HG03175 (cell line): ENCODE measurements around the gene SMARCAL1.
"Not testable (repeated sequence)": the region's sequence is repeated elsewhere in the genome, so short reads cannot be mapped to it uniquely, and the experiment has no call there.

Experiments
- ATAC-seq: cut with Tn5 transposase; IDR thresholded peaks from one replicate; pipeline ENCODE4 v1.9.1; 2021; ENCODE audit warnings: mild to moderate bottlenecking, moderate library complexity; ENCODE audit not compliant: unreplicated experiment

The SMARCAL1 gene

DNA sequence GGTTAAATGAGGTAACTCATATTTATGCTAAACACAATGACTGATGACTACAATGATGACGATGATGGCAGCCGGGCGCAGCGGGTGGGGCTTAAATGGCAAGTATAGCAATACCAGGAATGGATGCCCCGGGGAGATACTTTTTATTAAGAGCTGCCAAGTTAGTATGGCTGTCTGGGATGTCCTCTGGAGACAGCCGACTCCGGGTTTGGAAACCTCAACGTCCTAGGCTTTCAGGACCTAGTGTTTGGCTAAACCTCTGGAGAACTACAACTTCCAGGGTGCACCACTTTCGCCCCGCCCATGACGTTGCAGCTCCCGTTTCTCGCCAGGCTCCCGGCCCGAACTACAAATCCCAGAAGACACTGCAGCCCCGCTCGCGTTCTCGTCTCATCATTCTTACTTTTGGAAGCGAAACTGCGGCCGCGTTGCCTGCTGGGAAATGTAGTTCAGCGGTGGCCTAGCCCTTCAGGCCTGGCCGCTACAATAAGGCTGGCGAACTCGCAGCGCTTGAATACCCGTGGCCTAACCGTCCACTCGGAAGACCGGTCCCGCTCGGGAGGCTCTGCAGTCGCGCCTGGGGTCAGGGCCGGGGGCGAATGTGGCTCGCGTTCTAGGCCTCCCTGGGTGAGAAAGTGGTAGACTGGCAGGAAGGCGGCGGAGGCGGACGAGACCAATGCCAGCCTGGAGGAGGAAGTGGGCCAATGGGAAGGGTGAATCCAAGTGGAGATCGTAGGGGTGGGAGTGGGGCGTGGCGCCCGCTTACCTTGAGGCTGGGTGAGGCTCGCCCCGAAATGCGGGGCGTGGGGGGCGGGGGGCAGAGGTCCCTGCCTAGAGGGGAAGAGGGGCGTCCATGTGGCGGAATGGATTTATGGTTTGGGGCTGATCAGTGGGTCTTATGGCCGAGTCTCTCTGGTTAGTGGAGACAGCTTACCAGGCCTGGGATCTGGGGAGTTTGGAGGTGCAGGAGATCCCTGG lies at the start of gene SMARCAL1:
Gene SMARCAL1 (plus strand): TSS at position 463 of the 978 bp plus-strand sequence. CDS start 2,221 bp downstream, outside the sequence.
- ATAC-seq = peak; percentile 87

DNA sequence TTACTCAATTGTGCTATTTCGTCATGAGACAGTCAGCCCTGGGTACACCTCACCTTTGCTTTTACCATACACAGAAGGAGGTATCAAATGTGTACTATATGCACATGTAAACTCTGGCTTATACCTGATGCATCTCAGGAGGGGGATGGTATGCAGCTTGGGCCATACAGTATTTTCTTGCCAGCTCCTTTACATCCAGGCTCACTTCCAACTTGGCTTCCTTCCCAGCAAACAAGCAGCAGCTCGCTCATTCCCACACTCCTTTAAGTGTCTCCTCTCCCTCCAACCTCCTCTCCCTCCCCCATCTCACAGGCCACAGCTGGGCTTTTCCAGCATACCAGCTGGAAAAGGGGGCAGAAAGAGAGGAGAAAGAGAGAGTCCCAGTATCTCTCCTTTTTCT lies 49.6 kb upstream of the SMARCAL1 start:
- ATAC-seq = no peak

DNA sequence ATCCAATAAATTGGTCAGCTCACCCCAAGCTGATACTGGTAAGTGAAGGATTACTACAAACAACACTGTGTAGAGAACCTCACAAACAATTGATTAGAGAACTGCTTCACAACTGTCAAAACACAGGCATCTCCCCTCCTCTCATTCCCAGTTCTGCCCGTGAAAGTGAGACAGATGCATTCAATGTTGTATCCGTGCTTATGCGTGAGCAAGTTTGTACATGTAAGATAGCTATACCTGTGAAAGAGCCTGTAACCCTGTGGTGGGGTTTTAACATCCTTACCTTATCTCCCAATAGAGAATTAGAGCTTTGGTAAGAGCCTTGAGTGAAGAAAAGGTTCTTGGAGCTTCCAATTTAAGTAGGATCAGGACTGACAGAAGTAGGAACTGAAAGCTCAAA lies 49.1 kb upstream of the SMARCAL1 start:
- ATAC-seq = no peak

DNA sequence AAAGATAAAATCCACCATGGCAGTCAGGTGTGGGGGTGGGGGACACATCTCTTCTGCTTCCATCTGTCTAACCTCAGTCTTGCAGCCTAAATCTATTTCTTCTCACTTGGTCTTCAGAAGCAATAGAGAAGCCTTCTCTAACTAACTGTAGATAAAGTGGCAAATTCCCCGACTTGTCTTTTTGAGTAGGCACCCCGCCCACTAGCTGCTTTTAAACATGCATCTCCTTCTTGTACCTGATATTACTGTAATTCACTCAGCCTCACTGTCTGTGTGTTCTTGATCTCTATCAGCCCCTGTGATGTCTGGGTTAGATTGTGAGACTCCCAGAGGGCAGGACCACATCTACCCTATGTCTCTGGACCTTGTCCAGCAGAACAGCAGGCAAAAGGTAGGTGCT lies 46.8 kb upstream of the SMARCAL1 start:
- ATAC-seq = no peak

DNA sequence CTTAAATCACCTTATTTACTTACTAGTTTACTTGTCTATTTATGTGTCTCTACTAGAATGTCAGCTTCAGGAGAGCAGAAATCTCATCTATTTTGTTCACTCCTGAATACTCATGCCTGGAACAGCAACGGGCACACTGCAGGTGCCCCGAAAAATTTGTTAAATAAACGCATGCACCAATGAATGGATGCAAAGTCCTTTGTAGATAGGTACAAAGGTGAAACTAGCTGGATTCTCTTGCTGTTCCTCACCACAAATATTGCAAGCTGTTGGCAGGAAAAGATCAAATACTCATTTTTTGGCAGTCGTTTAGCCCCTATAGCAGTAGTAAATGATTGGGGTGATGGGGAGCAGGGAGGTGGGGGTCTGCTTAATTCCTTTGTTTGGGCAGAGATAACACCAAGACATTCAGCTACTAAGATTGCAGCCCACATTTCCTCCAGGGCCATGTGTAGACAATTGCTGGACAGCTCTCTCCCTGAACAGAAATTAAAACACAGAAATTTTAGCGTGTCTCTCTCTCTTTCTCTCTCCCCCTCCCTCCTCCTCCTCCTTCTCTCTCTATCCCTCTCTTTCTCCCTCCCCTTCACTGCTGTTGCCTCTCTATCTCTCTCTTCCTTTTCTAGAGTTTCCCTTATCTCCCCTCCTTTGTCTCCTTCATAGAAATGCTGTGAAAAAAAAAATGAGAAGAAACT lies 45.4 kb upstream of the SMARCAL1 start:
- ATAC-seq = no peak

DNA sequence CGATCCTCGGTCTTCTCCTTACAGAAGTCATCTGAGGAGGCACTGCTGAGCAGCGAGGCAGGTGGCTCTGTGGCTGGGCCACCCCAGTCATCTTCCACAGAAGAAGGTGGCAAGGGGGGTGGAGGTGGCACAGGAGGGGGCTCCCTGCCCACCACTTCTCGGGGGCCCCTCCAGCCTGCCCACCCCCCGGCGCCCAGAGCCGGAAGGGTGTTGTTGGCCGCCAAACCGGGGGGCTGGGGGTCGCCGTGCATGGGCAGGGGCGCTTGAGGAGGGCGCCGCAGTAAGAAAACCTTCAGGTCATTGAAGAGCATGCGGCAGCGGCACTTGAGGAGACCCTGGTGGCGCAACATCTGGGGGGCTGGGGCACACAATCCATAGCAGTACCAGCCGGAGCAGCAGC lies 42.5 kb upstream of the SMARCAL1 start:
- ATAC-seq = no peak

DNA sequence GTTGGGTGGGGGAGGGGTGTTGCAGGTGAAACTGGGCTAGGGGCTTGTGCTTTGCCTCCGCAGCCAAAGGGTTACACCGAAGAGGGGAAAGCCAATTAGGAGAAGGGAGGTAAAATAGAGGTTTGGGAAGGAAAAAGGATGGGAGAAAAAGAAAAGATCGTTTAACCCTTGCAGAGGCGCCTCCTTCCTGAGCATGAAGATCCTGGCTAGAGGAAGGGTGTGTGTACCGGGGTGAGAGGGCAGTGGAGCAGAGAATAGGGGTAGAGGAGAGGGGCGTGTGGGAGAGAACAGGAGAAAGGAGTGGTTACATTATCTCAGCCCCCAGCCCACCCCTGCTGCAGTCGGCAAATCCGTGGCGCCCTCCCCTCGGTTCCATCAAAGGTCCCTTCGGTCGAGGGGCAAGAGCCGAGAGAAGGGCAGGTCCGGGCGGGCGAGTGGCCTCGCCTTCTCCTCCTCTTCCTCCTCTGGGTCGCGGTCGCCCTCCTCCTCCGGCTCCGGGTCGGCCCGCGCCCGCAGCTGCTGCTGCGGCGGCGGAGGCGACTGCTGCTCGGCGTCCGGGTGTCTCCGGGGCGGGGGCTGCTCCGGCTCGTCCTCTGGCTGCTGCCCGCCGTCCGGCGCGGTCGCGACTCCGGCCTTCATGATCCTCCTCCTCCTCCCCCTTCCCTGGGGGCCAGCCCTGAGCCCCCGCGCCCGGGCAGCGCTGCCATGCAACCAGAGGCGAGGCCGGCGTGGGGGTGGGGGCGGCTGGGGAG lies 41.1 kb upstream of the SMARCAL1 start:
- no peak for ATAC-seq

DNA sequence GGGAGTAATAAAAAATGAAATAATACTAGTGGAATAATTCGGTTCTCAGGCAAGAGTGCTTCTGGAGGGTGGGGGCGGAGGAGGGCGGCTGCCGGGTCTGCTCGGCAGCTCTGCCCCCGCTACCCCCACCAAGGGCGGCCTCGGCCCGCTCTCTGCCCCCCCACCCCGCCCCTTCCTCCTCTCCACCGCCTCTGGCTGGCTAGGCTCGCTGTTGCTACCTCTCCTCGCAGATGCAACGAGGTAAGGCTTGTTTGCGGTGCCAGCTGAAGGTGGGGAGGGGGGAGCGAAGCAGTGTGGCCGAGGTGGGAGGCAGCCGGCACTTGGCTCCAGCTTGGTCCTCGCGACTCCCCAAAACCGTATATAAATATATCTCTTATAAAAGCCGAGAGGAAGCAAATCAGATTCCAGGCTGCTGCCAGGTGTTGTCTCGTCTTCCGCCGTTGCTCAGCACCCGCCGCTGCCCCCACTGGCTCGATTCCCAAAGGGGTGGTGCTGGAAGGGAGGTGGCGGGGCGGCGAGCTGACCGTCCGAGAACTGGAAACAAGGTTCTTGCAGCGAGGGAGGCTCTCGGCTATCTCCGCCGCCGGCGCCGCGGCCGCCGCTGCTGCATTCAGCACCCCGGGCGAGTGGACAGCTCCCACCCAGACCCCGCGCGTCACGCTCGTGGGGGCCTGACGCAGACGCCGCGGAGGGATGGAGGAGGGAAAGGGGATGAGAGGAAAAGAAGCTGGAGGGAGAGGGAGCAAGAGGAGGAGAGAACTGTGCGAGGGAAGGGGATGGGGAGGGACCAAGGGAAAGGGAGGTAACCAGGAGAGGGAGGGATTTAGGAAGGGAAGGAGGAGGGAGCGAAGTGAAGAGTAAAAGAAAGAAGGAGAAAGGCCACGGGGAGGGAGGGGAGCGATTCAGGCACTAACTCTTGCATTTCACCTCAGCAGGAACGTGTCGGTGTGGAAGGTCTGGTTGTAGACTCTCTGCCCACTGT lies 40.3 kb upstream of the SMARCAL1 start, which contains the start of gene MARCHF4:
Gene MARCHF4 (minus strand): TSS at position 763 of the 982 bp plus-strand sequence. CDS start 2,223 bp downstream, outside the sequence.
- peak; percentile 57 for ATAC-seq

DNA sequence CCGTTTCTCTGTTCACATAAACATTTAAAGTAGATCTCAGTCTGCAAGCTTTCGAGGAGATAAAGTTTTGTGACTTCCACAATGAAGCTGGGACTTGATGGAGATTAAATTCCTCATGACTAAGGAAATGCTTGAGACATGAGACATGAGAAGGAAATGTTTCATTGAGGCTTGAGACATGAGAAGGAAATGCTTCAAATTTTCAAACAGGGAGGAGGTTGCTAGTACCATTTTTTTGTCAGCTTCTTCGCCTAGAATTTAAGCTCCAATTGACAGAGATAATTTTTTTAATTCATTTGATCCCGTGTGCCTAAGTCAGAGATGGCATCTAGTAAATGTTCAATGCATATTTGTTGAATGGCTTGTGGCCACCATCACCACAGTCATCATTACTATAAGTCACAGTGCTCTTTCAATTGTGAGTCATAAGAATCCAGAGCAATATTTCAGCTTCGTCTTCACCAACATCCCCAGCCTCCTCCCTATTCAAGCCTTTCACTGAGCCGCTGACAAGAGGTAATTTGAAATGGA lies 39.5 kb upstream of the SMARCAL1 start:
- ATAC-seq = no peak

DNA sequence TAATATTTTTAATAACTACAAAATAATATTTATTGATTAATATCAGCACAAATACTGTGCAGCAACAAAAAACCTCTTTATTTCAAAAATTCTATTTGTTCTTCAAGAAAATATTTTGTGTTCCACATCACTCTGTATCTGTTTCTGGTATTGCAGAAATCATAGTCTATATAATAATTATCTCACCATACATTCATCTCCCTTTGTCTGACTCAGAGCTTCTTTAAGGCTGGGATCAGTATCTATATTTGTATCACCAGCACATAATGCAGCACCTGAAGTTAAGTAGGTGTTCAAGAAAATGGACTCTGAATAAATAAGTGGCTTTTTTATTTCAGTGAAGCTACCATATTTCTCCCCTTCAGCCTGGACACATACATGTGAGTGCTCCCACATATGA lies 38.4 kb upstream of the SMARCAL1 start:
- no peak for ATAC-seq

DNA sequence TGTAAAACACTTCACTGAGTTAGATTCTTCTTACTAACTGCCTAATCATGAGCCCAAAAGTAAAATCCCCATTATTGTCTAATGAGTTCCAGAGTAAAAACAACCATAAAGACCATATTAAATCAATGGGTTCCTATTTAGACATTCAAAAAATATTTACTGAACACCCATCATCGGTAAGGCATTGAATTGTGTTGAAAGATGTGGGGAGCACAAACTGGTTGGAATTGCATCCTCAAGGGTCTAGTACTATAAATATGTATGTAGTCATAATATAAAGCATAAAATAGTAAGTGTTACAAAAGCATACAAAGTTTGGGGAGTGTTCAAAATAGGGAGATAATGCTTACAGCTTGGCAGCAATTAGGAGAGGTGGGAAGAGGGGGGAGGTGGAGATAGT lies 37.0 kb upstream of the SMARCAL1 start:
- ATAC-seq = no peak

DNA sequence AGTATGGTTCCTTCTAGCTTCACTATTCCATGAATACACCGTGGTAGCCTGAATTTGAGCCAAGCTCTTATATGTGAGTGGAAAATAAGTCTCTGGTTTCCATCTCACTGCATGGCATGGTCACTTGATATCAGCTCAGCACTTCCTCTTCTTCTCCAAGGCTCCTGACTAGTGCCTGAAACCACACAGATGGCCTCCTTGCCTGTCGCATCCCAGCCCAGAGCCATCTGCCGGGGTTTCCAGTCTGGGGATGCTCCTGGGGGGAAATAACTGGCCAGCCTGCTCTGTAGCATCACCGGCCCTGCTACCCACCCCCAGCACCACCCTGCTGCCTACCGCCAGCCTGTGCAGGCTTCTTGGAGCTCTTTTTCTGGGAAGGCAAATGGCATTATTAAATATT lies 32.3 kb upstream of the SMARCAL1 start:
- ATAC-seq = no peak

DNA sequence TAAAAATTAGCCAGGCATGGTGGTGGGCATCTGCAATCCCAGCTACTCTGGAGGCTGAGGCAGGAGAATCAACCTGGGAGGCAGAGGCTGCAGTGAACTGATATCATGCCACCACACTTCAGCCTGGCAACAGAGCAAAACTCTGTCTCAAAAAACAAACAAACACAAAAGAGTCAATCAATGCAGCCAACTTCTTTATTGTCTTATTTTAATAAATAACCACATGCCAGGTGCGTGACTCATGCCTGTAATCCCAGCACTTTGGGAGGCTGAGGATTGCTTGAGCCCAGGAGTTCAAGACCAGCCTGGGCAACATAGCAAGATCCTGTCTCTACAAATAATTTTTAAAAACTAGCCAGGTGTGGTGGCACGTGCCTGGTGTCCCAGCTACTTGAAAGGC lies 27.9 kb upstream of the SMARCAL1 start:
- not testable (repeated sequence) for ATAC-seq

DNA sequence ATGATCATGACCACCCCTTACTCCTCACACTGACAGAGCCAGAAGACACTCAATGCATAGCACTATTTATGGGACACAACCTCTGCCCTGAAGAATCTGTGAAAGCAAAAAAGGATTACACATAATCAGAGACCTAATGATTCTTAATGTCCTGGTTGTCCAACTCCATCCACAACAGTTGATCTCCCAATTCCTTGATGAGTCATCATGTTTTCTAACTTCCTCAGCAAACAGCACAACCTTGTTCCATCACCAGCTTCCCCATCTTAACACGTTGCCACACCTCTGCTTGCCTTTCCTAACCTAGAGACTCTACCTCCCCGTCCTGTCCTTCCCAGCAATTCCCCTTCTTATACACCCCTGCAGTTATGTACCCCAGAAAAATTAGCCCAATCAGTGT lies 26.8 kb upstream of the SMARCAL1 start:
- ATAC-seq = no peak

DNA sequence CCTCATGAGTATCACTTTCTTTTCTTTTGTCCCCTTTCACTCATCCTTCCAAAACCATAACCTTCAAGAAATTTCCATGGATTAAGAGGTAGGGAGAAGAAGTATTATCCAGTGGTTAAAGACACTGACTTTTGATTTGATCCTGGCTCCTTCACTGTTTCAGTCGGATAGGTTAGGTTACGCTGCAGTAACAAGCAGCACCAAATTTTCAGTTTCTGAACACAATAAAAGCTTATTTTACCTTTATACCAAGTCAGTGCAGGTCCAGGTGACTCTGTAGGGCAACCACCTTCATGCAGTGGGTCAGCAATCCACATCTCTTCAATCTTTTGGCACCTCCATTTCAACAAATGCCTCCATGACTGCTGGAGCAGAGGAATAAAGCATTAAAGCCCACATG lies 25.0 kb upstream of the SMARCAL1 start:
- ATAC-seq = no peak

DNA sequence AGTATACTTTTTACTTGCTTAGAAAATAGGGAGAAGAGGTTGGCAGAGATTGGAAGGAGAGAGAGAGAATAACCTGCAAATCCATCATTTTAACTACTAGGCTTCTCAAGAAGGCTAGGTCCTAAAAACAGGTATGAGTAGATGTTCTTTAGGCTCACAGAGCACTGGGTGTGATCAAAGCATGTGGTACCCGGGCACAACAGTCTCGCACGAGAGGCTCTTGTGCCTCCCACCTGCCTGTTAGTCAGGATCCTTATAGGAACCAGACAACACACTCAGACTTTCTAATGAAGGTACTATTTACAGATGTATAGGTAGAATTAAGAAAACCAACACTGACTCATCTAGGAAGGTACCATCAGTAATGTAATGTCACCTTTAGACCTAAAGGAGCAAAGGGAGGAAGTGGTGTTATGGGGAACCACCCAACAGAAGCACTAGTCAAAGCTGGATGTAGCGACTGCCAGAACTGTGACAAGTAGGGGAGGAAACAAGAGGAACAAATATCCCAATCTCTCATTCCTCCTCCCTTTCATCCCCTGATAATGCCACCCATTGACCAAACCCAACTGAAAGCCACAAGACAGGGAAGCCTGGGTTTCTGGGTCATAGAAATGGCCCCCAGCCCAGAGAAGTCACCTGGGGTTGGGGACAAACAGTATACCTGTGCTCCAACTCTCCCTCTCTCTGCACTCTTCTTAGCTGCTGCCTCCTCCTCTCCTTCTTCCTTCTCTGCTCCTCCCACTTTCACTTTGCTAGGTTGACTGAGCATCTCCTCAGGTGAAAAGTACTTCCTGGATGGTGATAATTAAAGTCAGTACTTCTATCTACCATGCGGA lies 24.0 kb upstream of the SMARCAL1 start:
- ATAC-seq = no peak

DNA sequence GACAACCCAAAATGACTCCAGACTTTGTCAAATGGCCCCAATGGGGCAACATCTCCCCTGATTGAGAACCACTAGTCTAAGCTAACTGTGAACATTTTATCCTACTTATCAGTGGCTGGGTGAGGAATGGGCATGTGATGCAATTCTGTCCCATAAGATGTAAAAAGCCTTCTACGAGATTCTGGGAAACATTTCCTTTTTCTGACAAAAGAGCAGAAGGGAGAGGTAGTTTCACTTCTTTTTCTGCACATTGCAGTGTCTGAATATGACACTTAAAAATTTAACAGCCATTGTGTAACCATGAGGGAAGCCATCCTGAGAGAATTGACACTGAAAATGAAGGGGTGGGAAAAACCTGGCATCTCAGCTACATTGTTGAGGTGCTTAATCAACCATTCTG lies 22.7 kb upstream of the SMARCAL1 start:
- no peak for ATAC-seq

DNA sequence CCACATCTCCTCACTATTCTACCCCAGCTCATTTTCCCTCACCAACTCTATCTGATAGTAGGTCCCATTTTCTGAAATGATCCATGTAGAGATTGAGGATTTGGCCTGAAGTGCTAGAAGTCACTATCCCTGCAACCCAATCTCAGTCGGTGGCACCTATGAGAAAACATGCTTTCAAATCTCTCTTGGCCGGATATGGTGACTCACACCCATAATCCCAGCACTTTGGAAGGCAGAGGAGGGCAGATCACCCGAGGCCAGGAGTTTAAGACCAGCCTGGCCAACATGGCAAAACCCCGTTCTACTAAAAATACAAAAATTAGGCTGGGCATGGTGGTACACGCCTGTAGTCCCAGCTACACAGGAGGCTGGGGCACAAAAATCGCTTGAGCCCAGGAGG lies 20.9 kb upstream of the SMARCAL1 start:
- ATAC-seq = no peak

DNA sequence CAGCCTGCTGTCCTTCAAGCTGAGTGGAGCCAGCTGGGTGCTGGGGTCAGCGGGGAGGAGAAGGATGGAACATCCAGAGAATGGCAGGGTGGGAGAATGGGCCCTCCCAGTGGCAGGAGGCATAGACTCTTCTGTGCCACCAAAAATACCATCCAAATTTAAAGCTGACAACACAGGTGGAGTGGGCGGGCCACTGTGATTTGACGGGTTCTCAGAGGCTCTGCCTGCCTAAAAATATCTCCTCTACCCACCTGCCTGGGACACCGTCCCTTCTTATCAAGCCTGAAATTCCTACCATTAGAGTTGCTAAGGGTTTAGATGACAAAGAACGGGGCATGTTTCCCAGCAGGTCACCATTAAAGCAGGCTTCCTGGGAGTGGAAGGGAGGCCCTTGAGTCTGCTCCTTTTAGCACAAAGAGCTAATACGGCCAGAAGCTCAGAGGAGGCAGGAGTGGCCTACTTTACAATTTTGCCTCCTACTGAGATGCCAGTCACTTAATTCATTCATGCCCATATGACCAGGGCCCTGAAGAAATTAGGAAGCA lies 20.2 kb upstream of the SMARCAL1 start:
- no peak for ATAC-seq
